ENCODE data around the gene C2orf66. TPM values are rescaled to one million over a fixed set of nuclear protein-coding genes. Genes with fewer than 3 reads are reported as not detected.

C2orf66 gene
- total and polyA plus RNA-seq, 2 donors (not counting 1 experiment from before 2014, with no cell fraction given): not detected

DNA sequence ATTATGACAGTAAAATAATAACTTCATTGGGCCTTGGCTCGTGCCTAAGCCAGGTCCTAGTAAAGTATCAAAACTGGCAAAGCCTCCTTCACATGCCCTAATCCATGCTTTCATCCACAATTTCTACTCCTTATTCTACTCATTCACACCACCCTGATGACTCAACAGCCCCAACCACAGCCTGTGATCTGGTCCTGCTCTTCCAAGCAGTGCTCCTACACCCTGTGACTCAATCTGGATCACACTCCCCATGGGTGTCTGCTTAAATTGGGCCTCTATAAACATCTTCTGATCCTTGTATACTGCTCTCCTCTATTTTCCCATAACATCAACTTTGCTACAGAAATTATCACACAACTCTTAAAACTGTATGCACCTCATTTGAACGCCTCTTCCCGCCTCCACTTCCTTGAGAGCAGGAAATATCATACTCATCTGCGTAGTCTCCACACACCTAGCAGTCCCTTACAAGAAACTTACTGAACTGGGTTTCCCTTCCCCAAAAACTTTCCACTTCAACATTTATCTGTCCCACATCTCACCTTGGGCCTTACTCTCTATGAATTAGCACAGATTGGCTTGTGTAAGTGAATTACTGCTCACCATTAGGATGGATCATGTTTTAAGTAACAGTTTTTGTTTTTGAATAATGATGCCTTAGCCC, 25.6 kb downstream of the C2orf66 start:
- Histone ChIP-seq H3K4me3 (ENCODE audit: control extremely low read depth in 1 of 5, extremely low read depth in 1 of 5, insufficient read depth in 1 of 5, low read depth in 2 of 5, low read length in 4 of 5) (no peak overlapping the region), H3K9ac (ENCODE audit: low read length) (no peak overlapping the region), H3K9me3 (ENCODE audit: control extremely low read depth in 1 of 3, control insufficient read depth in 2 of 3, insufficient read depth in 1 of 3, low read length in 2 of 3) (no peaks in the 10 kb centered on the region), H3K36me3 (replicated peaks in 1 of 2; ENCODE audit: control extremely low read depth in 1 of 2, control insufficient read depth in 1 of 2, extremely low read depth in 1 of 2, insufficient read depth in 2 of 2, low read length in 1 of 2) (peaks cover 10 to 86% of the 10 kb centered on the region in 2 experiments), H3K4me2 (replicated peaks; ENCODE audit: low read depth, low read length, poor library complexity, severe bottlenecking) (no peak overlapping the region), H4K20me1 (ENCODE audit: control insufficient read depth, insufficient read depth, low read length, poor library complexity, severe bottlenecking) (no peaks in the 10 kb centered on the region), H3K79me2 (ENCODE audit: control insufficient read depth, insufficient read depth, low read length) (no peaks in the 10 kb centered on the region), H3K4me1 (ENCODE audit: control insufficient read depth in 2 of 2, insufficient read depth in 2 of 2, low read length in 2 of 2) (no peaks in the 10 kb centered on the region), H3K27me3 (replicated peaks in 1 of 4; ENCODE audit: control extremely low read depth in 1 of 4, control insufficient read depth in 3 of 4, insufficient read depth in 4 of 4, low read length in 3 of 4) (no peaks in the 10 kb centered on the region), H2AFZ (ENCODE audit: insufficient read depth, low read depth, low read length, poor library complexity, severe bottlenecking) (no peak overlapping the region), H3K27ac (ENCODE audit: low read length in 2 of 2) (no peak overlapping the region)
- intact Hi-C loops (cut with micrococcal nuclease): no loop called here
- ATAC-seq (ENCODE audit: low read depth) (no peak), DNase-seq (no peak)
- H3K27ac Mint-ChIP-seq: no peak overlapping the region
- H3K27me3 Mint-ChIP-seq: no peaks in the 10 kb centered on the region
- no peaks in the 10 kb centered on the region for H3K9me3 Mint-ChIP-seq (ENCODE audit: insufficient read depth)
- WGBS (ENCODE audit: insufficient coverage): 80% methylated on average over 3 of the region's 4 CpGs
- no peak overlapping the region for H3K4me3 Mint-ChIP-seq
- ChIA-PET CTCF (no interaction called here), POLR2A (no interaction called here)
- H3K4me1 Mint-ChIP-seq: no peaks in the 10 kb centered on the region
- TF ChIP-seq EZH2 (IDR thresholded peaks at IDR 0.05; ENCODE audit: borderline replicate concordance, insufficient read depth, low read depth, low read length, poor library complexity, severe bottlenecking): no peak
- TF ChIP-seq, protein P1, sequence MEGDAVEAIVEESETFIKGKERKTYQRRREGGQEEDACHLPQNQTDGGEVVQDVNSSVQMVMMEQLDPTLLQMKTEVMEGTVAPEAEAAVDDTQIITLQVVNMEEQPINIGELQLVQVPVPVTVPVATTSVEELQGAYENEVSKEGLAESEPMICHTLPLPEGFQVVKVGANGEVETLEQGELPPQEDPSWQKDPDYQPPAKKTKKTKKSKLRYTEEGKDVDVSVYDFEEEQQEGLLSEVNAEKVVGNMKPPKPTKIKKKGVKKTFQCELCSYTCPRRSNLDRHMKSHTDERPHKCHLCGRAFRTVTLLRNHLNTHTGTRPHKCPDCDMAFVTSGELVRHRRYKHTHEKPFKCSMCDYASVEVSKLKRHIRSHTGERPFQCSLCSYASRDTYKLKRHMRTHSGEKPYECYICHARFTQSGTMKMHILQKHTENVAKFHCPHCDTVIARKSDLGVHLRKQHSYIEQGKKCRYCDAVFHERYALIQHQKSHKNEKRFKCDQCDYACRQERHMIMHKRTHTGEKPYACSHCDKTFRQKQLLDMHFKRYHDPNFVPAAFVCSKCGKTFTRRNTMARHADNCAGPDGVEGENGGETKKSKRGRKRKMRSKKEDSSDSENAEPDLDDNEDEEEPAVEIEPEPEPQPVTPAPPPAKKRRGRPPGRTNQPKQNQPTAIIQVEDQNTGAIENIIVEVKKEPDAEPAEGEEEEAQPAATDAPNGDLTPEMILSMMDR (IDR thresholded peaks at IDR 0.05): no peak

- Histone ChIP-seq H3K9ac (ENCODE audit: low read length) (no peak overlapping the region), H3K4me3 (ENCODE audit: control extremely low read depth in 1 of 5, extremely low read depth in 1 of 5, insufficient read depth in 1 of 5, low read depth in 2 of 5, low read length in 4 of 5) (no peak overlapping the region), H3K9me3 (ENCODE audit: control extremely low read depth in 1 of 3, control insufficient read depth in 2 of 3, insufficient read depth in 1 of 3, low read length in 2 of 3) (no peaks in the 10 kb centered on the region), H3K27ac (ENCODE audit: low read length in 2 of 2) (no peak overlapping the region), H3K27me3 (replicated peaks in 1 of 4; ENCODE audit: control extremely low read depth in 1 of 4, control insufficient read depth in 3 of 4, insufficient read depth in 4 of 4, low read length in 3 of 4) (no peaks in the 10 kb centered on the region), H2AFZ (ENCODE audit: insufficient read depth, low read depth, low read length, poor library complexity, severe bottlenecking) (no peak overlapping the region), H4K20me1 (ENCODE audit: control insufficient read depth, insufficient read depth, low read length, poor library complexity, severe bottlenecking) (no peaks in the 10 kb centered on the region), H3K79me2 (ENCODE audit: control insufficient read depth, insufficient read depth, low read length) (no peaks in the 10 kb centered on the region), H3K4me2 (replicated peaks; ENCODE audit: low read depth, low read length, poor library complexity, severe bottlenecking) (no peak overlapping the region), H3K36me3 (replicated peaks in 1 of 2; ENCODE audit: control extremely low read depth in 1 of 2, control insufficient read depth in 1 of 2, extremely low read depth in 1 of 2, insufficient read depth in 2 of 2, low read length in 1 of 2) (peaks cover 6 to 48% of the 10 kb centered on the region in 2 experiments), H3K4me1 (ENCODE audit: control insufficient read depth in 2 of 2, insufficient read depth in 2 of 2, low read length in 2 of 2) (no peaks in the 10 kb centered on the region)
- no peaks in the 10 kb centered on the region for H3K4me1 Mint-ChIP-seq
- DNase-seq: no peak
- no peak overlapping the region for H3K4me3 Mint-ChIP-seq
- H3K27ac Mint-ChIP-seq: no peak overlapping the region
- 90% methylated on average over 1 of the region's 1 CpG for WGBS (ENCODE audit: insufficient coverage)
- TF ChIP-seq, protein P1 (IDR thresholded peaks at IDR 0.05): no peak
- no peak for TF ChIP-seq EZH2 (IDR thresholded peaks at IDR 0.05; ENCODE audit: borderline replicate concordance, insufficient read depth, low read depth, low read length, poor library complexity, severe bottlenecking)
- no peaks in the 10 kb centered on the region for H3K9me3 Mint-ChIP-seq (ENCODE audit: insufficient read depth)
- ChIA-PET CTCF (no interaction called here), POLR2A (no interaction called here)
- intact Hi-C loops (cut with micrococcal nuclease): no loop called here
- no peaks in the 10 kb centered on the region for H3K27me3 Mint-ChIP-seq
- no peak for ATAC-seq (ENCODE audit: low read depth)
These were observed 42.1 kb downstream of the C2orf66 start for GRCh38 chr2:196767101-196767500.

All from B cell (primary cell).